Uterus (tissue), 2 donors: ENCODE data around the gene TMEM185A.

Experiments used
- POLR2A ChIP-seq, 2 donors: fragments of 450-650 bp; IDR thresholded peaks; one replicate each; pipeline ENCODE4 v1.6.1; 2016; ENCODE audit warnings: antibody characterized with exemption in 2 of 2, mild to moderate bottlenecking in 1 of 2, moderate library complexity in 1 of 2
- TF ChIP-seq, protein P1 (sequence below), 4 experiments: fragments of 200-600 bp in 2 of 4; fragments of 450-650 bp in 2 of 4; sonication (generic) in 2 of 4; IDR thresholded peaks; one replicate each; pipeline ENCODE4 v1.5.1; 2016 to 2019; ENCODE audit warnings: antibody characterized with exemption in 4 of 4, mild to moderate bottlenecking in 2 of 4, moderate library complexity in 1 of 4

DNA sequence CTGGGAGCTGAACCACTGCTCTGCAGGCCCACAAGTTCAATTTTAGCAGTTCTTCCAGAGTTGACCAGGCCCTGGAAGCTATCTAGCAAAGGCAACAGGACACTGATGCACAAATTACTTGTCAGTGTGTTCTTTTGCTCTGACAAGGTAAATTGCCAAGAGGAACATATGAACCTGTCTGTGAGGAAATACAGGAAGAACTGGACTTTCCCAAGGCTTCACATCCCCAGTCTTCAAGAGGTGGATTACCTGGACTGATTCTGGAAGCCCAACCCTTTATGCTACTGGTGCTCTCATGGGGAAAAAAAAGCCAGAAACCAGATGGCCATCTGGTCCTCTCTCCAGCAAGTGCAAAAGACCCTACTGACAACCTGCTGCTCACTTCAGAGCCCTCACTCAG, 1.9 kb upstream of the TMEM185A start:
- TF ChIP-seq, protein P1, sequence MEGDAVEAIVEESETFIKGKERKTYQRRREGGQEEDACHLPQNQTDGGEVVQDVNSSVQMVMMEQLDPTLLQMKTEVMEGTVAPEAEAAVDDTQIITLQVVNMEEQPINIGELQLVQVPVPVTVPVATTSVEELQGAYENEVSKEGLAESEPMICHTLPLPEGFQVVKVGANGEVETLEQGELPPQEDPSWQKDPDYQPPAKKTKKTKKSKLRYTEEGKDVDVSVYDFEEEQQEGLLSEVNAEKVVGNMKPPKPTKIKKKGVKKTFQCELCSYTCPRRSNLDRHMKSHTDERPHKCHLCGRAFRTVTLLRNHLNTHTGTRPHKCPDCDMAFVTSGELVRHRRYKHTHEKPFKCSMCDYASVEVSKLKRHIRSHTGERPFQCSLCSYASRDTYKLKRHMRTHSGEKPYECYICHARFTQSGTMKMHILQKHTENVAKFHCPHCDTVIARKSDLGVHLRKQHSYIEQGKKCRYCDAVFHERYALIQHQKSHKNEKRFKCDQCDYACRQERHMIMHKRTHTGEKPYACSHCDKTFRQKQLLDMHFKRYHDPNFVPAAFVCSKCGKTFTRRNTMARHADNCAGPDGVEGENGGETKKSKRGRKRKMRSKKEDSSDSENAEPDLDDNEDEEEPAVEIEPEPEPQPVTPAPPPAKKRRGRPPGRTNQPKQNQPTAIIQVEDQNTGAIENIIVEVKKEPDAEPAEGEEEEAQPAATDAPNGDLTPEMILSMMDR (IDR thresholded peaks at IDR 0.05), result no peak
- no peak for TF ChIP-seq POLR2A (IDR thresholded peaks at IDR 0.05)
